GM21447 (cell line): ENCODE measurements around the gene TENT4A.
A peak's percentile ranks its signal among the peaks of the same experiment; 100 is the strongest.

ENCODE experiments used
- ATAC-seq: cut with Tn5 transposase; IDR thresholded peaks from one replicate; pipeline ENCODE4 v1.9.1; 2021; ENCODE audit not compliant: unreplicated experiment

TENT4A gene

DNA sequence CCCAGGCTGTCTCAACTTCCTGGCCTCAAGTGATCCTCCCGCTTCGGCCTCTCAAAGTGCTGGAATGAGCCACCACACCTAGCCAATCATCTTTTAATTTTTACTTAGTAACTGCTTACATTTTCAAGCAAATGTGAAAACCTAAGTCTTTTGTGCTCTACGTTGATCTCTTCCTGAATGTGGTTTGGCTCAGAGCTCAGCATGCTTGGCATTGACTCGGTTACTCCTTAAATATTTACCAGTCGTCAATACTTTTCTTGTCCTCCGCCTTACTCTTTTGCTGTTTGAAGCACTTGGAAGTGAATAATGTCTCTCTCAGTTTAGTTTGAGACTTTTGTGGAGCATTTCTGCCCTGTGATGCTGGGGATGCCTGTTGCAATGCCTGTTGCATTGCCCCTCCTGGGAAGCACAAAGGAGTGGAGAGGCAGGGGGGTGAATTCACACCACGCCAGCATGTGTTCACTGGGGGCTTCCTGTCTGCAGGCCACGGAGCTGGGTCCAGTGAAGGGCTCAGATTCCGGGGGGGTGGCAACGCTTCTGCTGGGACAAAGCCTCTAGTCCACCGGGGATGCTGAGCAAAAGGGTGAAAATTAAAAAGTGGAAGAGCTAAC, 13.1 kb upstream of the TENT4A start:
- no peak for ATAC-seq

DNA sequence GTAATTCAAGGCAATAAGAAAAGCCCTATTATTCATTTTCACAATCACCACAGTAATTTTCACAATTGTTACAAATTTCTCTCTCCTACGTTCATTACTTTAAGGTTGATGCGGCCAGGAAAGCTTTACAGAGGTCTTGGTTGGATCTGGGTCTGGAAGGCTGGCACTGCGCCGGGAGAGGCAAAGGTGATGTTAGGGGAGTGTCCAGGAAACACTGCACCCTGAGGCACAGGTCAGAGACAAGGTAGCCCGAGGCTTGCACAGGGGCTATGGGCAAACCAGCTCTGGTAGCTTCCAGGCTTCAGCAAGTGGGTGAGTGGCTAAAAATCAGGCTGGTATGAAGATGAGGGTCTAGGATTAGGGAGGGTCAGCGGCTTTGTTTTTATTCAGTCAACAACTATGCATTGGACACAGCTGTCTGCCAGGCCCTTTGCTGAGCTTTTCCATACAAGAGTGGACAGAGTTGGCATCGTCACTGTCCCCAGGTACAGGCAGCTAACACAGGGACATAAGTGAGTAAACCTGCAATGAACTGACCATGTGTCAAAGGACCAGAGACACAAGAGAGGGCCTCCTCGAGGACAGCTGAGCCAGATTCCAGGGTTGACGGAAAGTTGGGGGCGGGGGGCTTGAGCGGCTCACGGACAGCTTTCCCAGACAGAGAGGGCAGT, 12.4 kb upstream of the TENT4A start:
- ATAC-seq, result no peak

DNA sequence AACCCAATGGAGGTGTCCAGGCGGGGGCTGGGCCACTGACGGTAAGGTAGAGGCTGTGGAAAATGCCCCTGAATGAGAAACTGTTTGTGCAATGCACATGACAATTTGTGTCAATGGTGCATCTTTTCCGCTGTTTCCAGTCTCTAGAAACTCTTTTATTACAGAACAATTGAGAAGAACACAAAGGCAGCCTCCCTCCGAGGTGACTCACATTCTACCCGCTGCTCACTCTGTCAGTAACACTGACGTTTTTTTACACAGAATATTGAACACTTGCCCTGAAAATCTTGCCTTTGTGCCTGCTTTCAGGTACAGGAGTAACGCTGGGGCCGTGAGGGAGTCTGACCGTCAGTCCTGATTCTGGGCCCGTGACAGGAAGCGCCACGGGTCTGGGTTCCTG, 11.7 kb upstream of the TENT4A start:
- no peak for ATAC-seq

DNA sequence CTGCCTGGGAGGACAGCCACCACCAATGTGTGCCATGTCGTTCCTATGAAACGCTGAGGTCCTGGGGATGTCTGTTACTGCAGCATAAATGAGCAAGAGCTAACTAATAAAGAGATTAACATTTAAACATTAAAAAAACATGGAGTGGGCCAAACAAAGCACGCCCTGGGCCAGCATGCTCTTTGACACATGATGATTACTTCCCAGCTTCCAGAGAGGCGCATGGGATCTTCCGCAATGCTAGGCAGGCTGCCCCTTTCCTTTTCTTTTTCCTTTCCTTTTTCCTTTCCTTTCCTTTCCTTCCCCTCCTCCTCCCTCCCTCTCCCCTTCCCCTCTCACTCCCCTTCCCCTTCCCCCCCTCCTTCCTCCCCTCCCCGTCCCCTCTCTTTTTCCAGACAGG, 10.6 kb upstream of the TENT4A start:
- no peak for ATAC-seq

DNA sequence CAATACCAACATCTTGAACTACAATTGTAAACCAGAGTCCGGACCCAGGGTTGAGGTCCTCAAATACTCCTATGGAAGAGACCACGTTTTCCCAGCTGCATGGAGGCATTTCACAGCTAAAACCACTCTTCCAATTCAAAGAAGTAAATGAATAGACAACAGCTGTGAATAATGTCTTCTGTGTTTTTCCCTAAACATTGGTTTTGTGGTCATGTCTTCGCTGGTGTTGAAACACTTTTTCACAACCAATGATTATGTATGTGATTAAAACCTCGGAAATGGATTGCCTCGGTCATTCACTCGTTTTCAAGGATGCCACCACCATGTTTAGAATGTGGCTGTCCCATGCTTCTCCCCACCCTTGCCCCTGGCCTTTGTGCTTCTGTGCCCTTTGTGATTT, 9.4 kb upstream of the TENT4A start:
- ATAC-seq, result no peak

DNA sequence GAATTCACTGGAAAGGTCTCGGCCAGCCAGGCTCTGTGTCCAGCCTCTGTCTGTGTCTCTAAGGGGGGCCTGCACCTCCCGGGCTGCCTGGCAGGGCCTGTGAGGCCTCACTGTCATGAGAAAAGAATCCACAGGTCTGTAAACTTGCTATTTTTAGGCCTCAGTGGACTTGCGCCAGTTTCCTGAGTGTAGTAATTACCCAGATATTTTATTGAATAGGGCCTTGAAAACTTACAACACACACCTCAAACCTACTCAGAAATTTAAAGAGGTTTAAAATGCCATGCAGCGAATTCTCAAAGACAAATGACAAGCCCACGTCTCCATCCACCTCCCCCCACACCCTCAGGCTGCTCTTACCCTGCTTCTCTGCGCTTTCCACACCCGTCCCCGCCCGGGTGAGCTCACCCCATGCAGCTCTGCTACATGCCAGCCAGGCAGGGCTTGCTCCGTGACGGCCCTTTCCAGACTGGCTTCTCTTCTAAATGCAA, 8.8 kb upstream of the TENT4A start:
- ATAC-seq, result no peak

DNA sequence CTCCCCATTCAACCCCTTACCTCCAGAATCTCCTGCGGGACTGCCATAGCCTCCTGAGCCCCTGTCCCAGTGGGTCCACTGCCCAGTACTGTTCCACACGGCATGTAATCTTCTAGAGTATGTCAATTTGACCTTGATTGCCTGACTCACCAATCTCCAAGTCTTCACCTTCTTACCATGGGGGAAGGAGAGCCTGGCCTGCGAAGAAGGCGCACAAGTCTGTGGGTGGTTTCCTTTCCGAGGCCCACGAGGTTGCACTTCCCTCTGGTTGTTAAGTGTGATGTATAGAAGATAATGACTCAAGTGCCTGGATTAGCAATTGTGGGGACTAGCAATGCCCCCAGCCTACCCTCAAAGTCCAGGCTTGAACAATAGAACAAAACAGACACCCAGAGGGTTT, 8.1 kb upstream of the TENT4A start:
- peak; percentile 57 for ATAC-seq

DNA sequence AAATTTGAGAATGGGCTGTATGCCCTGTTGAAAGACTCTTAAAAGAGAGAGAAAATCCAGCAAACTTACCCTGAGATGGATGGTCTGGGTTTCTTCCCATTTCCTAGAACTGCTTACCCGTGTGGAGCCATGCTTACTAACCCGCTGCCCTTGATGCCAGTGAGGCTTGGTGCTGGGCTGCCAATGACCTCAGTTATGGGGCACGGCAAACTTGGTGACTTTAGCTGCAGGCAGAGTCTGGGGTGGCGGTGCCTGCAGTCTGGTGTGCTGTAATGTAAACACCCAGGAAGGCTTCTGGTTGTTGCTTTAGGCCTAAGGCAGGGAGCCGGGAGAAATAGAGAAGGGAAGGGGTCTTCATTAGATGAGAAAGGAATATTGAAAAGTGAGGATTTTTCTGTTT, 7.3 kb upstream of the TENT4A start:
- ATAC-seq, result no peak

DNA sequence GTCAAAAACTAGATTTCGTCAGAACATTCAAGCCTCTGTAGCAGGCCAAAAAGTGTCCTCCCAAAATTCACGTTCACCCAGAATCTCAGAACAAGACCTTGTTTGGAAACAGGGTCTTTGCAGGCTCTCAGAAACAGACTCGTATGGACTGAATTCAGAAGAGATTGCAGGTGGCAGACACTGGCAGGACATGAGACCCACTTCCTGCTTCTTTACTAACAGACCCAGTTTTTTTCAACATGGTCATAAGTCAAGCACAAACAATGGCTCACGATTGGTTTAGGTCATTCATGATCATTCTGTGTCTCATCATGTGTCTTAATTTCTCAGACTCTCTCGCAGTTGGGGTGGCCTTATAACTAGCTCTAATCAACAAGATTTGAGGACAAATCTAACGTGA, 5.4 kb upstream of the TENT4A start:
- no peak for ATAC-seq

DNA sequence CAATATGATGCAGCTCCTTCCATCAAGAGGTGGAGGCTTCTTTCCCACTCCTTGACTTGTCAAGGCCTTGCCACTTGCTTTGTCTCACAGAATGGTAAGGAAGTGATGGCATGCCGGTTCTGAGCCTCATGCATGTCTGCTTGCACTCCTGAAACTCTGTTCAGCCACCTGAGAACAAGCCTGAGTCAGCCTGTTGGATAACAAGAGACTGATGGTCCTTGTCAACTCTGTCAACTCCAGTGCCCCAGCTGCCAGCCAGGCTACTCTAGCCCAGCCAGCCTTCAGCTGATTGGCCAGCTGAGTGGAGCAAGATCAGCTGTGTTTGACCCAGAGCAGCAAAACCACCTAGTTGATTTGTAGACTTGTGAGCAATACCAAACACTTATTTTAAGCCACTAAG, 4.4 kb upstream of the TENT4A start:
- no peak for ATAC-seq

DNA sequence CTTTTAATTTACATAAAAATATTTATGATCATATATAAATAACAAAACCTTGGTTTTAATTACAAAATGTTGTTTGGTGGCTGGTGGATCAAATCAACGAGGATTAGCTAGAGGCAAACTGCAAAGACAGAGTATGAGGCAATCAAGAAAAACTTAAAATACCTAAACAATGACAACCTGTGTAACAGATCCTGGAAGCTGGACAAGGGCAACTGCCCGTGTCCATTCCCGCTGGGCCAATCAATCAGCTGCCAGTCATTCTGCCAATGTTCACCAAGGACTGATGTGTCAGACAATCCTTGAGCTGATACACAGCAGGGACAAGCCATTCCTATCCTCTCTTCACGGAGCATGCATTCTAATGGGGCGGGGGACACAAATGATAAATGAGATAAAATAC, 3.2 kb upstream of the TENT4A start:
- no peak for ATAC-seq

DNA sequence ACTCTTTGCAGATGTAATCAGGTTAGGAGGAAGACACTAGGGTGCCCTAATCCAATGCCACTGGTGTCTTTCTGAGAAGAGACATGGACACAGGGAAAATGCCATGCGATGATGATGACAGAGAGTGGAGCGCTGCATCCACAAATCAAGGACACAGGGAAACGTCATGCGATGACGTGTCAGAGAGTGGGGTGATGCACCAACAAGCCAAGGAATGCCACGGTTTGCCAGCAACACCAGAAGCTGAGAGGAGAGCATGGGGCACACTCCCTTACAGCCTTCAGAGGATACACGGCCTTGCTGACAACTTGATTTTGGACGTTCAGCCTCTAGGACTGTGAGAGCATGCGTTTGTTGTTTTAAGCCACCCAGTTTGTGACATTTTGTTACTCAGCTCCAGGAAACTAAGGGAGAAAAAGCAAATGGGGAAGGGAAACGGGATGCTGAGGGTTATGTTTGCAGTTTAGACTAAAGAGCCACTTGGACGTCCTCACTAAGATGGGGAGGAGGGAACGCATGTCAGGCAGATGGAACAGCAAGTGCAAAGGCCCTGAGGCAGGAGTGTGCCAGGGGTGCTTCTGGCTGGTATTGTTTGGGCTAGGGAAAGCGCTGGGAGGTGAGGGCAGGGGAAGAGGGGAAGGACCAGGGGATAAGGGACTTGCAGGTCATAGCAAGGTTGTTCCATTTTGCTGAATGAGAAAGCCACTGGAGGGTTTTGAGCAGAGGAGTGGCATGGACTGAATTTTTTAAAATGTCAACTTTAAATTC, 2.5 kb upstream of the TENT4A start:
- no peak for ATAC-seq

DNA sequence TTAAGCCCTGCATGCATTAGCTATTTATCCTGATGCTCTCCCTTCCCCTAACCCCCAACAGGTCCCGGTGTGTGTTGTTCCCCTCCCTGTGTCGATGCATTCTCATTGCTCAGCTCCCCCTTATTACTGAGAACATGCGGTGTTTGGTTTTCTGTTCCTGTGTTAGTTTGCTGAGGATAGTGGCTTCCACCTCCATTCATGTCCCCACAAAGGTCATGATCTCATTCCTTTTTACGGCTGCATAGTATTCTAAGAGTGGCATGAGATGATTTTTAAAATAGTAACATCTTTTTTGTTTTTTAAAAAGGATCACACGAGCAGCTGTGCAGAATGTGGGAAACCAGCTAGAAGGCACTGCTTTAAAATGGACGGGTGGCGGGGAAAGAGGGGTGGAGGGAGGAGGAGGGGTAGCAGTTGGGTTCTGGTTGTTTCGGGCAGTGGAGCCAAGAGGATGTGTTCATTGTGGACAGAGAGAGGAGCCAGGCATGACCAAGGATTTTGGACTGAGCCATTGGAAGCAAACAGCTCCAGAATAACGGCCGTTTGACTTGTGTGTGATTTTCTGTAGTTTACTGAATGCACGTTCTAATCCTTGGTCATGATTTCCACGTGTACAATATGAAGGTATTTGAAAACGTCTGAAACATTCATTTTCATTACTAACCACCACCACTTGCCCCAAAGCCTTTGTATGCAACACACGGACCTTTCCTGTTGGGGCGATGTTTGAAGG, 1.7 kb upstream of the TENT4A start:
- peak; percentile 18 for ATAC-seq

DNA sequence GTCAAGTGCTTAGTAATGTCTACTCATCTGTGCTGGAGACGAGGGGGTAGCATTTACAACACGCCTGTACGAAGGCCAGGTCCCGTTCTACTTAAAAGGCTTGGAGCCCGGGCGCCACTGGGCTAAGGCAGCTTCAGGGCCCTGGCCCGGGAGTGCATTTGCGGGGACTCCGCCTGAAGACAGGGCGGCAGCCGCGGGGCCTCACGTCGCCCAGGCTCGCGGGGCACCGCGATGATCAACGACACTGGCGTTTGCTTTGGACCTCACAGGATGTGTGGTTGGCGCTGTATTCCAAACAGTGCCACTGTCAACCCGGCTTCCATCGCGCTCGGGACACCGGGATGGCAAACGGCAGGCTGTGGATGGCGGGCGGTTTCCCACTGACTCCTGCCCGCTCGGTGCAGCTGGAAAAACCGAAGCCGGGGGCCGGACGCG, 1.1 kb upstream of the TENT4A start:
- peak; percentile 17 for ATAC-seq

DNA sequence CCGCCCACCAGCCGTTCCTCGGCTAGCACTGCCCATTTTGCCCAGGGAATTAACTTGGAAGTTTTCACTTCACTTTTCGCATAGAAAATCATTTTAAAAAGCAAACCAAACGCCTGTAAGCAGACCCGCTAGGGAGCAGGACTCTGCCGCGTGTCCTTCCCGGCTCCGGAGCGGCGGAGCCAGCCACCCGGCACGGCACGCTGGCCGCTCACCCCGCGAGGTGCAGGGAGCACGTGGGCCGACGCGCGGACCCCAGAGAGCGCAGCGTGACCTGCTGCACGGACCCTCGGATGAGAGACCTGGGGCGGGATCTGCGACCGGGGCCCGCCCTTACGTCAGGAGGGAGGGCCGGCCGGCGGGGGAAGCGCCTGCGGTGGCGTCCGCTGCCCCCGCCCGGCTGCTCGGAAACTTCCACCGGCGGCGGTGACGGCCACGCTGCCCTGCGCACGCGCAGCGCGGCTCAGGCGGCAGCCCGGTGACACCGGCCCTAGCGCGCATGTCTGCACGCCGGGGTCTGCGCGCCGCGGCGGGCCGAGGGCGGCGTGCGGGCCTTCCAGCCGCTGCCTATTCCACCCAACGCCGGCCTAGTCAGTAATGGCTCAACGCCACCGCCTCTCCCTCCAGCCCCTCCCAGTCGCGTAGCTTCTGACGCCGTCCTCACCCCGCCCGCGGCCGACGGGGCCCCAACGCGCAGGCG, 507 bp upstream of the TENT4A start:
- ATAC-seq, result peak; percentile 54

DNA sequence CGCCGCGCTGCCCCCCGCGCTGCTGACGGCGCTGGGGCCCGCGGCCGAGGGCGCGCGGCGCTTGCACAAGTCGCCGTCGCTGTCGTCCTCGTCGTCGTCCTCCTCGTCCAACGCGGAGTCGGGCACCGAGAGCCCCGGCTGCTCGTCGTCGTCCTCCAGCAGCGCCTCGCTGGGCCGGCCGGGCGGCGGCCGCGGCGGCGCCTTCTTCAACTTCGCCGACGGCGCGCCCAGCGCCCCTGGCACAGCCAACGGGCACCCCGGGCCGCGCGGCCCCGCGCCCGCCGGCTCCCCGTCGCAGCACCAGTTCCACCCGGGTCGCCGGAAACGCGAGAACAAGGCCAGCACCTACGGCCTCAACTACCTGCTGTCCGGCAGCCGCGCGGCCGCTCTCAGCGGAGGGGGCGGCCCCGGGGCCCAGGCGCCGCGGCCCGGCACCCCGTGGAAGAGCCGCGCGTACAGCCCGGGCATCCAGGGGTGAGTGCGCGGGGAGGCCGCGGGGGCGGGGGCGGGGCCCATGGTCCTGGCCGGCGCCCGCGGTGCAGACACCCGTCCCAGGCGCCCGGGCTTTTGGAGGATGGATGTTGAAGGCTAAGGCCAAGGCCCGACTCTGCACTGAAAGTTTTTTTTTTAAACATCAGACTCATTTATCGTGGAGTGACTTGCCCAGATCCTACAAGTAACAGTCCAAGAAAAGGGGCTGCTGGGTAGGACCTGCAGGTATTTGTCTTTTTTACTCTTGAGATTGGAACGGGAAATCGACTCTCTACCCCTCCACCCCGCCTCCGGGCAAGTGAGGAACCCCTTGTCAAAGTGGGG, 1.2 kb downstream of the TENT4A start:
- no peak for ATAC-seq

DNA sequence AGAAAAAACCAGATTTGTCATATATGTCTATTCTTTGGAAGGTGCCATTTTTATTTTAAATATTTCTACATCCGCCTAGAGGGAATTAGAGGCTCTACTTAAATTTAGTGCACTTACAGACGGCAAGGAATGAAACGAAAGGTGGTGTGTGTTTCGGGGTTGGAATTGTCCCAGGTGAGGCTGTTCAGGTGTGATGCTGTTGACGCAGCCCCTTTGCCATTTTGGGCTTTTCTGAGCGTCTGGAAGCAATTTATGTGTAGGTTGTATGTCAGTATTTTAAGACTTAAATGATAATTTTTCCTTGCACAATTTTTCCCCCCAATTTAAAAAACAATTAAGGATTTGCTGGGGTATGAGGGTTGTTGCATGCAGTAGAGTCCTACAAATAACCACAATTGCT, 2.0 kb downstream of the TENT4A start:
- ATAC-seq, result no peak

DNA sequence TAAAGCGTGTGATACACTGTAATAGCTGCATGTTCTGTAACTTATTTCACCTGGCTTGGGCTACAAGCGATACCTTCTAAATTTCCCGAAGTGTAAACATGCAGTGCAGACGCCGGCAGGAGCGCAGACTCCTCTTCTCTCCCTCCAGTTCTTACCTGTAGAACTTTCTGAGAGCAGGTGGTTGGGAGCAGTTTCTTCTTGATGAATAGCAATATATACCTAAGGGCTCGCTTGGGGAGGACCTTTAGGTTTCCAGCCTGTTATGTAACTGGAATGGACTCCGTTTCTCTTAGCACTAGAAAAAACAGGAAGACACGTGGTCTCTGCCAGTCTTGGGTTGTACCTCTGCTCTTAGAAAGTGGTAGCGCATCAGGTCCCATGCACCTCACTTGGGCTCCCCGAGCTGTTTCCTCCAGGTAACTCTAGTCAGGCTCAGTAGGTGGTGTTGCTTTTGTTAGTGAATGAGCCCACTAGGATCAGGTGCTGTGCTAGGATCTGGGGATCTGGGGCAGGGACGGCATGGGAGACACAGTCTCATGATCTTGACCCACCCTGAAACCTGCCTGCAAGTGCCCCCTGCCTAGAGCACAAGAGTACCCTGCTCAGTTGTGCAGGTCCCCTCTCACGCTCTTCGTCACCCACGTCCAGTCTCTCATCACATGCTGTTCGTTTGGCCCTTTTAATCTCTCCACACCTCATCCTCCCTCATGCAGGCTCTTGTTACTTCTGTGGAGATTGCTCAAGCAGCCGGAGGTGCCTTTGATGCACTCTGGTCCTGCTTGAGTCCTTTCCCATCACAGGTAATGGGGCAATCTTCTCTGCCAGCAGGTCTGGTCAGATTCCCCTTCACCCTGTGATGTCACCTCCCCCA, 2.8 kb downstream of the TENT4A start:
- ATAC-seq, result no peak

DNA sequence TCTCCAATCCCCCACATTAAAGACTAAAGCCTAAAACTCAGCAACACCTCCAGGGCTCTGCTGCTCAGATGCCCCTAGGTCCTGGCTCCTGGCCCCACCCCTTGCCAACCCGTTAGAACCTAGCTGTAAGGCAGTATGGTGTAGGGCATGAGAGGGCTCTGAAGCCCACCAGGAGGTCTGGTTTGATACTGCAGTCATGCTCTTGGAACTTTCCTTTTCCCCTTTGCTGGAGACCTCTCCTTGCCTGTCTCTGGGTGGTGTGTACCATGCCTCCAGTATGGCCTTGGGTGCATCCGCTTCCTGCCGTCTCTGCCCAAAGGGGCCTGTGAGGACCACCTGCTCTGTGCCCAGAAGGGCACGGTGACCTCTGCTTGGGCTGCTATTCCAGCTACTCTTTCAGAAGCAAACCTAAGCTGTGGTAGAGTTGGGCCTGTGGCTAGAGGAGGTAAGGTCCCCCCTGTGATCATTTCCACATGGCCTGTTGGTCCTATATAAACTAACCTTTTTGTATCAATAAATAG, 3.5 kb downstream of the TENT4A start:
- no peak for ATAC-seq
